ENCODE measurements around the gene STARD3. TPM values are rescaled to one million over a fixed set of nuclear protein-coding genes. Genes with fewer than 3 reads are reported as not detected.

The STARD3 gene
- total RNA-seq, 1 experiment from 2014 or later, result 47.7 TPM

- Histone ChIP-seq H2AFZ (no peak overlapping the region), H4K20me1 (ENCODE audit: insufficient read depth) (no peaks in the 10 kb centered on the region; the same call in 1 of the 2 replicates), H3K4me3 (no peak overlapping the region; the same call in 1 of the 2 replicates), H3K4me1 (replicated peaks; ENCODE audit: insufficient read depth) (peaks cover 40% of the 10 kb centered on the region), H3K4me2 (peak overlapping the region; percentile 100), H3K27ac (no peak overlapping the region), H3K36me3 (ENCODE audit: low read depth) (no peaks in the 10 kb centered on the region), H3K9me3 (ENCODE audit: insufficient read depth, low read depth) (no peaks in the 10 kb centered on the region), H3F3A (ENCODE audit: insufficient read depth, low read depth) (peaks cover 8% of the 10 kb centered on the region; the same call in 1 of the 2 replicates), H3K9me2 (ENCODE audit: insufficient read depth) (no peaks in the 10 kb centered on the region), H3K27me3 (ENCODE audit: insufficient read depth, low read depth) (no peaks in the 10 kb centered on the region), H3K79me2 (ENCODE audit: low read depth) (peaks cover 30% of the 10 kb centered on the region)
- no peak for DNase-seq
- intact Hi-C loops (cut with micrococcal nuclease; ENCODE audit: unreplicated experiment), result no loop called here
- ChIA-PET POLR2A (ENCODE audit: unreplicated experiment) (no interaction called here), CTCF (interaction anchor here (0.6 kb wide), 1 partner anchor 116 kb away, joined by 4 read pairs; no protein-coding TSS in a partner anchor)
- BruUV-seq (replicated peaks), result TSS peak; percentile 78
- TF ChIP-seq, protein P1, sequence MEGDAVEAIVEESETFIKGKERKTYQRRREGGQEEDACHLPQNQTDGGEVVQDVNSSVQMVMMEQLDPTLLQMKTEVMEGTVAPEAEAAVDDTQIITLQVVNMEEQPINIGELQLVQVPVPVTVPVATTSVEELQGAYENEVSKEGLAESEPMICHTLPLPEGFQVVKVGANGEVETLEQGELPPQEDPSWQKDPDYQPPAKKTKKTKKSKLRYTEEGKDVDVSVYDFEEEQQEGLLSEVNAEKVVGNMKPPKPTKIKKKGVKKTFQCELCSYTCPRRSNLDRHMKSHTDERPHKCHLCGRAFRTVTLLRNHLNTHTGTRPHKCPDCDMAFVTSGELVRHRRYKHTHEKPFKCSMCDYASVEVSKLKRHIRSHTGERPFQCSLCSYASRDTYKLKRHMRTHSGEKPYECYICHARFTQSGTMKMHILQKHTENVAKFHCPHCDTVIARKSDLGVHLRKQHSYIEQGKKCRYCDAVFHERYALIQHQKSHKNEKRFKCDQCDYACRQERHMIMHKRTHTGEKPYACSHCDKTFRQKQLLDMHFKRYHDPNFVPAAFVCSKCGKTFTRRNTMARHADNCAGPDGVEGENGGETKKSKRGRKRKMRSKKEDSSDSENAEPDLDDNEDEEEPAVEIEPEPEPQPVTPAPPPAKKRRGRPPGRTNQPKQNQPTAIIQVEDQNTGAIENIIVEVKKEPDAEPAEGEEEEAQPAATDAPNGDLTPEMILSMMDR (conservative IDR thresholded peaks at IDR 0.05), result no peak
- TF ChIP-seq EZH2 (IDR thresholded peaks at IDR 0.05; ENCODE audit: low read depth), result no peak
These were observed 1.2 kb upstream of the STARD3 start for GRCh38 chr17:39635614-39636176.

- intact Hi-C loops (cut with micrococcal nuclease; ENCODE audit: unreplicated experiment), result no loop called here
- H3F3A ChIP-seq (ENCODE audit: insufficient read depth, low read depth), result no peaks in the 10 kb centered on the region; the same call in 1 of the 2 replicates
- H3K4me2 ChIP-seq, result peak overlapping the region; percentile 100
- no peaks in the 10 kb centered on the region for H3K9me3 ChIP-seq (ENCODE audit: insufficient read depth, low read depth)
- H2AFZ ChIP-seq, result peak overlapping the region; percentile 92
- CTCF ChIA-PET, result no interaction called here
- peak overlapping the region; percentile 64 for H3K27ac ChIP-seq
- no peak for DNase-seq
- no peaks in the 10 kb centered on the region for H3K36me3 ChIP-seq (ENCODE audit: low read depth)
- TF ChIP-seq EZH2 (IDR thresholded peaks at IDR 0.05; ENCODE audit: low read depth), result no peak
- TF ChIP-seq, protein P1 (conservative IDR thresholded peaks at IDR 0.05), result no peak
- POLR2A ChIA-PET (ENCODE audit: unreplicated experiment), result interaction anchor here (0.6 kb wide), 2 partner anchors 51 to 291 kb away, joined by 3 to 4 read pairs; partner anchors contain the start of genes ORMDL3 and PGAP3
- H3K4me1 ChIP-seq (replicated peaks; ENCODE audit: insufficient read depth), result peaks cover 32% of the 10 kb centered on the region
- H3K79me2 ChIP-seq (ENCODE audit: low read depth), result peaks cover 33% of the 10 kb centered on the region
- H3K4me3 ChIP-seq, result peak overlapping the region; percentile 98
- no TSS peak for BruUV-seq (replicated peaks)
- no peaks in the 10 kb centered on the region; the same call in 1 of the 2 replicates for H4K20me1 ChIP-seq (ENCODE audit: insufficient read depth)
- H3K9me2 ChIP-seq (ENCODE audit: insufficient read depth), result no peaks in the 10 kb centered on the region
- no peaks in the 10 kb centered on the region for H3K27me3 ChIP-seq (ENCODE audit: insufficient read depth, low read depth)
These were observed 387 bp upstream of the STARD3 start for GRCh38 chr17:39636587-39636926.

DNA sequence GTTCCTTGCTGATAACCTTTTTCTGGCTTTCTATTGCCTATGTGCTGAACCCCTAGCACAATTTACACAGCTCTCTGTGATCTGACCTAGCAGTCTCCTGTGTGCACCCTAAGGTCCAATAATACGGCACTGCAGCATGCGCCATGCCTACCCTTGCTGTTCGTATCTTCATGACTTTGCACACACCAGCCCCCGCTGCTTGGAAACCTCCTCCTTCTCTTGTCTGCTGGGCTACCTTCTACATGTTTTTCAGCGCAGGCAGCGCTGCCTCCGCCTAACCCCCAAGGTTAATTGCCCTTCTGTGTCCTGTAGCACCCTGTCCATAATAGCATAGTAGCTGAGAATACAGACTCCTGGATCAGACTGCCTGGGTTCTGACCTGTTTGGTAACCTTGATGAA lies 1.4 kb downstream of the STARD3 start:
- ChIA-PET CTCF (no interaction called here), POLR2A (ENCODE audit: unreplicated experiment) (no interaction called here)
- Histone ChIP-seq H4K20me1 (ENCODE audit: insufficient read depth) (no peaks in the 10 kb centered on the region; the same call in 1 of the 2 replicates), H3K79me2 (ENCODE audit: low read depth) (peaks cover 48% of the 10 kb centered on the region), H3K36me3 (ENCODE audit: low read depth) (no peaks in the 10 kb centered on the region), H3K4me1 (replicated peaks; ENCODE audit: insufficient read depth) (peaks cover 18% of the 10 kb centered on the region), H3K9me3 (ENCODE audit: insufficient read depth, low read depth) (no peaks in the 10 kb centered on the region), H2AFZ (no peak overlapping the region), H3K4me3 (peak overlapping the region; percentile 98; the same call in 1 of the 2 replicates), H3K4me2 (peak overlapping the region; percentile 100), H3K27ac (no peak overlapping the region), H3K9me2 (ENCODE audit: insufficient read depth) (no peaks in the 10 kb centered on the region), H3F3A (ENCODE audit: insufficient read depth, low read depth) (no peaks in the 10 kb centered on the region; the same call in 1 of the 2 replicates), H3K27me3 (ENCODE audit: insufficient read depth, low read depth) (no peaks in the 10 kb centered on the region)
- TF ChIP-seq, protein P1 (conservative IDR thresholded peaks at IDR 0.05), result no peak
- no peak for TF ChIP-seq EZH2 (IDR thresholded peaks at IDR 0.05; ENCODE audit: low read depth)
- BruUV-seq (replicated peaks), result no TSS peak
- intact Hi-C loops (cut with micrococcal nuclease; ENCODE audit: unreplicated experiment), result no loop called here
- DNase-seq, result no peak

Measured in PC-9 (cell line).